GM23338 (cell line): ENCODE data around the gene PIGR. TPM values are rescaled to one million over a fixed set of nuclear protein-coding genes. Genes with fewer than 3 reads are reported as not detected.

Experiments used
- ATAC-seq: fragments of 200-7000 bp; cut with Tn5 transposase; 3 replicates; pipeline ENCODE4 v1.9.1; 2020
- DNase-seq: peaks from one replicate; pipeline ENCODE4 v3.0.0-alpha.2; 2015; ENCODE audit warnings: low spot score
- H2AFZ ChIP-seq: fragments of 200-600 bp; sonication (generic); 2 replicates; pipeline ENCODE4 v1.8.0; 2016; ENCODE audit warnings: antibody characterized with exemption, mild to moderate bottlenecking, moderate library complexity
- H3F3A ChIP-seq: fragments of 200-600 bp; sonication (generic); replicated peaks from 2 replicates; pipeline ENCODE4 v1.8.0; 2017; ENCODE audit warnings: antibody characterized with exemption, mixed run types, low read depth
- H3K27ac ChIP-seq: fragments of 200-600 bp; sonication (generic); 2 replicates; pipeline ENCODE4 v1.6.1; 2016; ENCODE audit warnings: low read depth
- H3K27me3 ChIP-seq: fragments of 200-600 bp; sonication (generic); 2 replicates; pipeline ENCODE4 v1.8.0; 2016; ENCODE audit warnings: mild to moderate bottlenecking, mixed run types, moderate library complexity; ENCODE audit not compliant: insufficient read depth
- H3K36me3 ChIP-seq: fragments of 200-600 bp; sonication (generic); 2 replicates; pipeline ENCODE4 v1.8.0; 2016; ENCODE audit warnings: mild to moderate bottlenecking; ENCODE audit not compliant: insufficient read depth
- H3K4me1 ChIP-seq: fragments of 200-600 bp; sonication (generic); 2 replicates; pipeline ENCODE4 v1.8.0; 2016; ENCODE audit warnings: mild to moderate bottlenecking, moderate library complexity; ENCODE audit not compliant: insufficient read depth
- H3K4me2 ChIP-seq: fragments of 200-600 bp; sonication (generic); 2 replicates; pipeline ENCODE4 v1.7.1; 2017; ENCODE audit warnings: mixed run types
- H3K4me3 ChIP-seq: fragments of 200-600 bp; sonication (generic); 2 replicates; pipeline ENCODE4 v1.6.1; 2016; ENCODE audit warnings: mixed run types
- H3K79me2 ChIP-seq: fragments of 200-600 bp; sonication (generic); replicated peaks from 2 replicates; pipeline ENCODE4 v1.8.0; 2017; ENCODE audit warnings: mild to moderate bottlenecking; ENCODE audit not compliant: insufficient read depth
- H3K9me2 ChIP-seq: fragments of 200-600 bp; sonication (generic); 2 replicates; pipeline ENCODE4 v1.8.0; 2017; ENCODE audit not compliant: insufficient read depth
- H4K20me1 ChIP-seq: fragments of 200-600 bp; sonication (generic); replicated peaks from 2 replicates; pipeline ENCODE4 v1.8.0; 2017; ENCODE audit warnings: mild to moderate bottlenecking; ENCODE audit not compliant: insufficient read depth
- H3K27ac Mint-ChIP-seq: 2 replicates; pipeline ENCODE4 v1.8.0; 2020; ENCODE audit warnings: inconsistent platforms, mild to moderate bottlenecking, moderate library complexity, mixed read lengths
- H3K27me3 Mint-ChIP-seq: 3 replicates; pipeline ENCODE4 v1.8.0; 2022; ENCODE audit warnings: low read depth, mild to moderate bottlenecking, moderate library complexity, mixed read lengths, inconsistent platforms; ENCODE audit not compliant: insufficient read depth, poor library complexity
- H3K36me3 Mint-ChIP-seq: 3 replicates; pipeline ENCODE4 v1.8.0; 2021; ENCODE audit warnings: low read depth, mild to moderate bottlenecking, inconsistent platforms, moderate library complexity, mixed read lengths
- H3K4me1 Mint-ChIP-seq: 3 replicates; pipeline ENCODE4 v1.8.0; 2020; ENCODE audit warnings: mild to moderate bottlenecking, inconsistent platforms, mixed read lengths
- H3K4me3 Mint-ChIP-seq: 3 replicates; pipeline ENCODE4 v1.8.0; 2021; ENCODE audit warnings: moderate library complexity, mild to moderate bottlenecking, inconsistent platforms, mixed read lengths
- H3K9me3 Mint-ChIP-seq: 3 replicates; pipeline ENCODE4 v1.8.0; 2020; ENCODE audit warnings: moderate library complexity, mild to moderate bottlenecking, inconsistent platforms, mixed read lengths
- CREB1 ChIP-seq: fragments of 250-450 bp; sonication (Bioruptor Pico); IDR thresholded peaks from 2 replicates; pipeline ENCODE4 v1.5.0; 2020; ENCODE audit warnings: low read depth, mild to moderate bottlenecking, moderate library complexity
- CTCF ChIP-seq, 2 experiments: fragments of 200-600 bp in 1 of 2; sonication (generic) in 1 of 2; conservative IDR thresholded peaks; 2 replicates each; pipeline versions ENCODE4 v1.5.1 to v1.6.1; 2016 to 2017; ENCODE audit warnings: antibody characterized with exemption in 2 of 2, low read depth in 2 of 2, mild to moderate bottlenecking in 2 of 2, moderate library complexity in 1 of 2
- ETS1 ChIP-seq: IDR thresholded peaks from 2 replicates; pipeline ENCODE4 v1.6.1; 2016; ENCODE audit warnings: antibody characterized with exemption
- EZH2 ChIP-seq: fragments of 200-600 bp; sonication (generic); IDR thresholded peaks from one replicate; pipeline ENCODE4 v1.8.0; 2017; ENCODE audit warnings: antibody characterized with exemption, mild to moderate bottlenecking, low read depth; ENCODE audit not compliant: unreplicated experiment
- EZH2phosphoT487 ChIP-seq: fragments of 200-600 bp; sonication (generic); IDR thresholded peaks from one replicate; pipeline ENCODE4 v1.8.1; 2018; ENCODE audit warnings: antibody characterized with exemption; ENCODE audit not compliant: unreplicated experiment
- JUNB ChIP-seq: IDR thresholded peaks from one replicate; pipeline ENCODE4 v1.6.1; 2016; ENCODE audit warnings: antibody characterized with exemption; ENCODE audit not compliant: unreplicated experiment
- NANOG ChIP-seq: IDR thresholded peaks from 2 replicates; pipeline ENCODE4 v1.6.1; 2016; ENCODE audit warnings: antibody characterized with exemption, borderline replicate concordance
- POLR2AphosphoS5 ChIP-seq: IDR thresholded peaks from 2 replicates; pipeline ENCODE4 v1.6.1; 2016; ENCODE audit warnings: antibody characterized with exemption, low read depth
- REST ChIP-seq: IDR thresholded peaks from one replicate; pipeline ENCODE4 v1.6.1; 2018; ENCODE audit warnings: antibody characterized with exemption; ENCODE audit not compliant: unreplicated experiment
- STAT1 ChIP-seq: IDR thresholded peaks from one replicate; pipeline ENCODE4 v1.6.1; 2016; ENCODE audit warnings: antibody characterized with exemption; ENCODE audit not compliant: unreplicated experiment
- ZNF114 ChIP-seq: fragments of 250-450 bp; sonication (Bioruptor Pico); IDR thresholded peaks from 2 replicates; pipeline ENCODE4 v1.5.0; 2020; ENCODE audit warnings: mild to moderate bottlenecking, moderate library complexity
- ZNF331 ChIP-seq: fragments of 250-450 bp; sonication (Bioruptor Pico); IDR thresholded peaks from 2 replicates; pipeline ENCODE4 v1.5.0; 2020; ENCODE audit warnings: low read depth, mild to moderate bottlenecking, moderate library complexity
- ZNF462 ChIP-seq: fragments of 250-450 bp; sonication (Bioruptor Pico); IDR thresholded peaks from 2 replicates; pipeline ENCODE4 v1.5.0; 2020; ENCODE audit warnings: mild to moderate bottlenecking, moderate library complexity
- polyA plus RNA-seq: library from polyadenylated mRNA; unstranded; fragments of >200 nt; fragmentation: Nextera tagmentation; extraction: Ambion mirVana; gene quantifications from 2 replicates; pipeline ENCODE4 v1.2.1, GENCODE V29; 2016
- total RNA-seq: library from RNA; depleted of rRNA; stranded (reverse); fragments of >200 nt; shearing (Covaris generic); gene quantifications from 2 replicates; pipeline ENCODE4 v1.2.3, GENCODE V29; 2014

Gene PIGR
- total and polyA plus RNA-seq, 2 experiments from 2014 or later = not detected

GRCh38 chr1:206890125-206891060 is 55.9 kb downstream of the PIGR start:
- no peak overlapping the region for H3K4me3 ChIP-seq
- peaks cover 18% of the 10 kb centered on the region for H3K4me1 ChIP-seq
- no peak for TF ChIP-seq ZNF331 (CRISPR knock-in tag)
- no peak for TF ChIP-seq CTCF (conservative IDR thresholded peaks at IDR 0.05; ENCODE audit: low read depth in 2 of 2)
- TF ChIP-seq ZNF114 (CRISPR knock-in tag) = no peak
- peak; percentile 88 for TF ChIP-seq ZNF462 (CRISPR knock-in tag)
- no peak for TF ChIP-seq EZH2
- no peak for TF ChIP-seq CREB1 (CRISPR knock-in tag)
- no peak for TF ChIP-seq ETS1
- no peak for TF ChIP-seq POLR2AphosphoS5
- TF ChIP-seq EZH2phosphoT487 = no peak
- no peak for TF ChIP-seq REST
- 0 out of 2 replicates have a peak, but pooled peaks have one; percentile 29 for TF ChIP-seq NANOG
- TF ChIP-seq JUNB = no peak
- TF ChIP-seq STAT1 = no peak
- no peaks in the 10 kb centered on the region for H3F3A ChIP-seq
- no peaks in the 10 kb centered on the region for H4K20me1 ChIP-seq
- H3K36me3 Mint-ChIP-seq = no peaks in the 10 kb centered on the region
- H3K9me2 ChIP-seq = 0 out of 2 replicates have a peak, but pooled peaks cover 10% of the 10 kb centered on the region
- ATAC-seq (peak; percentile 91), DNase-seq (peak; percentile 52)
- H3K27me3 ChIP-seq = no peaks in the 10 kb centered on the region
- no peaks in the 10 kb centered on the region; the same call in 2 of the 3 replicates for H3K9me3 Mint-ChIP-seq
- H3K4me3 Mint-ChIP-seq = no peak overlapping the region
- peaks cover 19% of the 10 kb centered on the region for H3K4me1 Mint-ChIP-seq
- no peaks in the 10 kb centered on the region; the same call in 1 of the 2 replicates for H3K36me3 ChIP-seq
- H3K27me3 Mint-ChIP-seq = peaks cover 2% of the 10 kb centered on the region
- 0 out of 2 replicates have a peak overlapping the region, but pooled peaks have one; percentile 45 for H2AFZ ChIP-seq
- no peak overlapping the region for H3K27ac ChIP-seq
- H3K4me2 ChIP-seq = peak overlapping the region; percentile 62; the same call in 1 of the 2 replicates
- no peak overlapping the region for H3K27ac Mint-ChIP-seq
- H3K79me2 ChIP-seq = no peaks in the 10 kb centered on the region
